ENCODE data around the gene WNT3.

- TF ChIP-seq POLR2AphosphoS5 (IDR thresholded peaks at IDR 0.05) (no peak), CTCF (IDR thresholded peaks at IDR 0.05) (no peak), POLR2A (IDR thresholded peaks at IDR 0.05) (no peak)
Measured at GRCh38 chr17:46796956-46797530, 21.4 kb downstream of the WNT3 start.

All from transverse colon (tissue), 4 donors.